AG09309 (cell line): ENCODE measurements around the gene RNF133.

Experiments used
- DNase-seq: peaks from one replicate; pipeline ENCODE4 v3.0.0-alpha.2; 2010; ENCODE audit warnings: low read depth
- H3K4me3 ChIP-seq: 2 replicates; pipeline ENCODE4 v1.5.1; 2011; ENCODE audit warnings: mild to moderate bottlenecking, low read depth, low read length, moderate library complexity; ENCODE audit not compliant: control insufficient read depth
- TF ChIP-seq, protein P1 (sequence below): IDR thresholded peaks from 2 replicates; pipeline ENCODE4 v1.5.1; 2011; ENCODE audit warnings: mild to moderate bottlenecking, low read depth, low read length, inconsistent platforms; ENCODE audit not compliant: insufficient read depth, control insufficient read depth; ENCODE audit errors: missing control alignments

Gene RNF133

DNA sequence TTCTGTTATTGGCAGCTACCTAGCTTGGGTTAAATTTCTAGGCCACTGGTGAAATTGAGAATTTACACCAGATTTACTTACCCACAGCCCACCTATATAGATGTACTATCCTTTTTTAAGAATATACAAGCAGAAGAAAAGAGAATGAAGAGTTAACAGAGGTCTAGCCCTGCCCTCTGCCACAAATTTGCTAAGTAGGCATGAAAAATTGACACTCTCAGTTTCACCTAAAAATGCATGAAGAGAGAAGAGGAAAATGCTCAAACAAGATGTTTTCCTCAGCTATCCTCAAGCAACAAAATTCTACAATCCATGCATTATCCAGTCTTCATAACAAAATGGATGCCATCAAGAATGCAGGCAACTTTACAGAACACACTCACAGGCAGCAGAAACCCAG lies 28.4 kb upstream of the RNF133 start:
- no peak overlapping the region for H3K4me3 ChIP-seq
- DNase-seq = no peak
- TF ChIP-seq, protein P1, sequence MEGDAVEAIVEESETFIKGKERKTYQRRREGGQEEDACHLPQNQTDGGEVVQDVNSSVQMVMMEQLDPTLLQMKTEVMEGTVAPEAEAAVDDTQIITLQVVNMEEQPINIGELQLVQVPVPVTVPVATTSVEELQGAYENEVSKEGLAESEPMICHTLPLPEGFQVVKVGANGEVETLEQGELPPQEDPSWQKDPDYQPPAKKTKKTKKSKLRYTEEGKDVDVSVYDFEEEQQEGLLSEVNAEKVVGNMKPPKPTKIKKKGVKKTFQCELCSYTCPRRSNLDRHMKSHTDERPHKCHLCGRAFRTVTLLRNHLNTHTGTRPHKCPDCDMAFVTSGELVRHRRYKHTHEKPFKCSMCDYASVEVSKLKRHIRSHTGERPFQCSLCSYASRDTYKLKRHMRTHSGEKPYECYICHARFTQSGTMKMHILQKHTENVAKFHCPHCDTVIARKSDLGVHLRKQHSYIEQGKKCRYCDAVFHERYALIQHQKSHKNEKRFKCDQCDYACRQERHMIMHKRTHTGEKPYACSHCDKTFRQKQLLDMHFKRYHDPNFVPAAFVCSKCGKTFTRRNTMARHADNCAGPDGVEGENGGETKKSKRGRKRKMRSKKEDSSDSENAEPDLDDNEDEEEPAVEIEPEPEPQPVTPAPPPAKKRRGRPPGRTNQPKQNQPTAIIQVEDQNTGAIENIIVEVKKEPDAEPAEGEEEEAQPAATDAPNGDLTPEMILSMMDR = no peak

DNA sequence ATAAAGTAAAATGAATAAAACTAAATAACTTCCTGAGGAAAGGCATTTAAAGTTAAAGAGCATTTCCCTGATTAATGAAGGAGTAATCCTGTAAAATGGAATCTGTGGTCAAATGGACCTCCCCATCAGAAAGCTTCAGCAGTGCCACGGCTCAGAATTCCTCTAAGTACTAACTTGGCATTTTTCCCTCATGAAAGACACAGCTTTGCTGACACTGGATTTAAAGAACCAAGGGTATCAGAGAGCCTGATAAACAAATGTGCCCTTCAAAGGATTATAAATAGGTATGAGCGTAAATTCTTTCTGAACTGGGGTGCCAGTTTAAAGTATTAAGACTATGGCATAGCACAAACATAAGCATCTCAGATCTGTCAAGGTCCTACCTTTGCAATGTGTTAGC lies 28.0 kb upstream of the RNF133 start:
- no peak overlapping the region for H3K4me3 ChIP-seq
- no peak for DNase-seq
- TF ChIP-seq, protein P1 = no peak

DNA sequence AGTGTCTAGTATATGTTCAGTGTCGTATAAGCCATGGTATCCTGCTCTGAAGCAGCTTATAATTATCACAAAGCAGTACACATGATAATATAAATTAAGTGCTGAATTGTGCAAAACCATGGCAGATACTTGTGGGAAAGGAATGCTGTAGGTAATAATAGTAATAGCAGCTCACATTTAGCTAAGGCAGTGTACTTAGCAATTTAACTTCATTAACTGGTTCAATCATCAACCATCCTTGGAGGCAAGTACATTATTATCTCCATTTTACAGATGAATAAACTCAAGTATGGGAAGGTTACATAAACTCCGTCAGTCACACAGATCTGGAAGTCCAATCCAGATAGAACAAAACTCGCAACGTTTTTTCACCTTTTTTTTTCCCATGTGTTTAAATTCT lies 25.4 kb upstream of the RNF133 start:
- TF ChIP-seq, protein P1 = no peak
- H3K4me3 ChIP-seq = no peak overlapping the region
- no peak for DNase-seq

DNA sequence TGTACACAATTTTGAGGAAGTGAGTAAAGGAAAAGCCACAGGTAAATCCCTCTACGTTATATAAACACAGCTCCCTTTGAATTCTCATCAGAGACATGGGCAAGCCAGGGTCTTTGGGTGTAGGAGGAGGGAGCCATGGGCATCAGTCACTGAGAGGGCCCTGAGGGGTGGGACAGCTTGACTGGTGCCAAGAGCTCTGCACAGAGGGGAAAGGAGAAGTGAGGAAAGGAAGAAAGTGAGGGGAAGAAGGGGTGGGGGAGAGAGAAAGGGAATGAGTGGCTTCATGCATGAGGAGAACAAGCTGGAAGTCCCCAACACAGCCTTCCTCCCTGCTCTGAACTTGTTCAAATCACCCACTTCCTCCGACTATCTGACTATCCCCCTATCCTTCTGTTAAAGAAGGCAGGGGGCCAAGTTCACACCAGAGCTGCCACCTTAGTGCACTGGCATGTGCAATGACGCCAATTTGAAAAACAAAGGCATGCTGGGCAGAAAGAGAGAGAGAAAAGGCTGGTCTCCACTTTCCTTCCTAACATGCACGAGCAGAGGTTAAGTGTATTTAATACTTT lies 20.2 kb upstream of the RNF133 start:
- no peak overlapping the region for H3K4me3 ChIP-seq
- TF ChIP-seq, protein P1 = no peak
- no peak for DNase-seq

DNA sequence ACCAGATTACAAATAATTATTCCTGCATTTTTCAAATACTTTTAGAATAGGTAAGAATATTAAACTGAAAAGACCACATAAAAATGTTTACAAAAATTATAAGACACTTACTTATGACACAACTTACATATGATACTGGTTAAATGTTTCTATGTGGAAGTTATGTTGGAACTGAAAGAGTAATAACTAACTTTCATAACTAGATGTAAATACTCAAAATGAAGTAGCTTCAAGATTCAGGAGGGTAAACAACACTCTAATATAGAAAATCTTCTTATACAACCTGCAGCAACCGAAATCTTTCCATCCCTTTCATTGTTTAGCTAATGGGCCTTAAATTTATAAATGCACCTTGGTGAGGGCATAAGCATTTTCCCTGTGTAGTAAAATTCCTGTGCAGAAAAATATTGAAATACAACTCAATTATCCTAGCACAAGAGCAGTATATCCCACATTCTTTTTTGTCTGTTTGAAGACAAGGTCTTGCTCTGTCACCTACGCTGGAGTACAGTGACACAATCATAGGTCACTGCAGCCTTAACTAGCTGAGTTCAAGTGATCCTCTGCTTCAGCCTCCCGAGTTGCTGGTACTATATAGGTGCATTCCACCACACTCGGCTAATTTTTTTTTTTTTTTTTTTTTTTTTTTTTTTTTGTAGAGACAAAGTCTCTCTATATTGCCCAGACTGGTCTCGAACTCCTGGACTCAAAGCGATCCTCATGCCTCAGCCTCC lies 18.6 kb upstream of the RNF133 start:
- DNase-seq = no peak
- H3K4me3 ChIP-seq = no peak overlapping the region
- TF ChIP-seq, protein P1 = no peak

DNA sequence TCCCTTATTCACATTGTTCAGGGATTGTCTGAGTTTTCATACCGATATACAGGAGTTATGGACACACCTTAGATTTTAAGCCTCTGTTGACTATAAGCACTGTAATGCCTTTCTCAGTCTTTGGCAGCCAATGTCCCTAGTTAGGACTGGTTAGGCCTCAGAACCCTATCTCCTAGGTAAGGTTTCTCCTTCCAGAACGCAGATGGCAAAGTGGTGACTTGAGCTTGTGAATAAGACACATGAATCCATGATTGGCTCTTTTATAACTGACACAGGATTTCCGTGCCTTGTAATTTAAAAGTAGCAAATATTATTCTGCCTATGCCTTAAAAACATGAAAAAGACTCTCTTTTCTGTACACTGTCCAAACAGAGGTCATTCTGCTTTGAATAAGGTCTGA lies 16.3 kb upstream of the RNF133 start:
- DNase-seq = no peak
- TF ChIP-seq, protein P1 = no peak
- H3K4me3 ChIP-seq = no peak overlapping the region
